Left forelimb (tissue), 1 donor: ENCODE data around the gene DNAJB6.

Experiments
- DNase-seq: peaks from one replicate; pipeline ENCODE4 v3.0.0-alpha.2; 2018; ENCODE audit warnings: low spot score

The DNAJB6 gene

DNA sequence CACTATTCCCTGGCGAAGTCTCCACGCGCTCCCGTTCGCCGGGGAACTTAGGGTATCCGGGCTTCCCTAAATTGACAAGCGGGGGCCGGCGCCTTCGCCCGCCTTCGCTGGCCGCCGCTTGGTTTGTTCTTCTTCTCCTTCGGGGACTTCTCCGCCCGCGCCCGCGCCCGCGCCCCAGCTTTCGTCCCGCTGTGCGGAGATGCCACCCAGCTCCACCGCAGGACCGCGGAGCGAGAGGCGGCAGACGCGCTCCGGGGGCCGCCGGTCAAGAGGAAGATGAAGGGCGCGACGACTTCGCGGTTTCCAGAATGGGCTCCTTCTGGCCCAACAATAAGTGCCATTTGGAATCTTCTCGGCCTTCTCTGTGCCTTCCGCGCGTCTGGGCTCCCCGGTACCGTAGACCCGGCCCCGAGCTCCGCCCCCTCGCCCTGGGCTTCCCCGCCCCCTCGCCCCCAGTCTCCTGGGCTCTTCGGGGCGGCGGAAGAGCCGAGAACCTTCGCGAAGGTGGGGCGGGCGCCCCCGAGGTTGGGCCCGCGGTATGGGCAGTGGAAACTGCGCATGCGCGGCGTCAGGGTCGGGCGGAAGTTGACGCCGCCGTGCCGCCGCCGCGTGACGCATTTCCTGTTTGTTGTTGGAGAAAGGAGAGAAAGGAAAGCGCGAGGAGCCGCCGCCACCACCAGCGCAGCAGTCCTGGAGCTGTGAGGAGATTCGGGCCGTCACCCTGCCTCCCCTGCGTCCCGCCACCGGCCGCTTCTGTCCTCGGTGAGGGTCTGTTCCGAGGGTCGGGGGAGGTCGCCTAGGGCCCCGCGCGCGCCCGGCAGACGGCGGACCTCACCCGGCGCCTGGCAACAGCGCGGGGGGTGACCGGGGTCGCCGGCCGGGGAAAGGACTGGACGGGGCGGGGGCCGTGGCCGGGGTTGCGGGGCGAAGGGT, at the start of gene DNAJB6:
DNAJB6 (plus strand) TSS at position 622 of the 933 bp plus-strand sequence. CDS start 21,569 bp downstream, outside the sequence.
- peak; percentile 99 for DNase-seq

DNA sequence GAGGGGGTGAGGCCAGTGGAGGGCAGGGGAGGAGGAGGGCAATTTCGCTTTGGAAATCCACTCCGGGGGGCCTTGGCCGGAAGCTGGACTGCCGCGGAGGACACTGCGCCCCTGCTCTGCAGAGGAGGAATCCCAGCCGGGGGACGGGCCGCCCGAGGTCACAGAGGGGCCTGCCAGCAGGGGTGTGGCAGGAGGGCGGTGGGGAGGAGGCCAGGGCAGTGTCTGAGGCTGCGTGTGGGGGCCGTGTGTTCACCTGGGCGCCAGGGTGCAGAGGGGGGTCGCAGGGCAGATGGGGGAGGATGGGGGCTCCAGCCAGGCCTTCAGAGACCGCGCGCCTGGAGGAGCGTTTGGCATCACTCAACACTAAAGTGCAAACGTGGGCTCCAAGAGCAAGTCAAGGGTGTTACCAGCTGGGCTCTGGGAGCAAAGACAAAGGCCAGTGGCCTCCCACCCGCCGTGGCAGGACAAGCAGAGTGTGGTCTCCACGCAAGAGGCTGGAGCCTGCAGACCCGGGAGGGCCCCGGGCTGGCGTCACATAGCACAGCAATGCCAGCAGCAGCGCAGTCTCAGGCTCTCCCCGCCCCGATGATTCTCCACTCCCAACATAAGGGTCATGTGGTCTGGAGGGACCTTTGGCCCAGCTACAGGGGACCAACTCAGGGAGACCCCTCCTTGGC, 45.3 kb upstream of the DNAJB6 start:
- DNase-seq, result no peak

DNA sequence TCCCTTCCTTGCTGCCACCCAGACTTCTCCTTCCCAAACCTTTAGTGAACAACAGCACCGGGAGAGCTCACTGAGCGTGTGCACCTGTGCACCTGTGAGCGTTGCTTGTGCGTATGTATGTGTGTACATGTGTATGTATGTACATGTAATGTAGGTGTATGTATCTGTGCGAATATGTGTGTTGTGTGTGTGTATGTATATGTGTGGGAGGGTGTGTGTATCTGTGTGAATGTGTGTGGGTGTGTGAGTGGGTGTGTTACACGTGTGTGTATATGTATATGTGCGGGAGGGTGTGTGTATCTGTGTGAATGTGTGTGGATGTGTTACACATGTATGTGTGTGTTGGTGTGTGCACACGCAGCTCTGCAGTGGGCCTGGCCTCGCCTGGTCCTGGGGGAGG, 44.5 kb upstream of the DNAJB6 start:
- DNase-seq, result no peak

DNA sequence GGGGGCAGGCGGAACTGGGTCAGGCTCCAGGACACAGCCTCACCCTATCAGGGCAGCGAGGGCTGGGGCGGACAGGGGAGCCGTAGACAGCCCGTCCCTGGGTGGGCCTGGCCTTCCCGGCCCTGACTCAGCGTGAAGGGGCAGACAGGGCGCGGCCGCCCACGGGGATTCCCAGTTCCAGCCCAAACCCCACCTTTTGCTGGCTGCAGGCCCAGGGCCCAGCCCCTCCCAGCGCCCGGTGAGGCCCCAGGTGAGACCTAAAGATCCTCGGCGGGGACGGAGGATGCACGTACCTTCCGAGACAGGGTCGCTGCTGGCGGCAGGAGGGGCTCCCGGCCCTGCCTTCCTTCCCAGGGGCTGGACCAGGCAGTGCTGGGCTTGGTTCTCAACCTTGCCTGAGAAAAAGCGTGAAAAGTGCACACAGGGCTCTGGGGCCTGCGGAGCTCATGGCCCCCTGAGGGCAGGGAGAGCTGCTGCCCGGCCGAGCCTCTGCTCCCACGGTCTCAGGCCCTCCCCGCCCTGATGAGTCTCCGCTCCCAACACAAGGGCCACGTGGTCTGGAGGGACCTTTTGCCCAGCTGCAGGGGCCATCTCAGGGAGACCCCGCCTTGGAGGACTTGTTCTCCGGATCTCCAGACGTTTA, 43.9 kb upstream of the DNAJB6 start:
- no peak for DNase-seq

DNA sequence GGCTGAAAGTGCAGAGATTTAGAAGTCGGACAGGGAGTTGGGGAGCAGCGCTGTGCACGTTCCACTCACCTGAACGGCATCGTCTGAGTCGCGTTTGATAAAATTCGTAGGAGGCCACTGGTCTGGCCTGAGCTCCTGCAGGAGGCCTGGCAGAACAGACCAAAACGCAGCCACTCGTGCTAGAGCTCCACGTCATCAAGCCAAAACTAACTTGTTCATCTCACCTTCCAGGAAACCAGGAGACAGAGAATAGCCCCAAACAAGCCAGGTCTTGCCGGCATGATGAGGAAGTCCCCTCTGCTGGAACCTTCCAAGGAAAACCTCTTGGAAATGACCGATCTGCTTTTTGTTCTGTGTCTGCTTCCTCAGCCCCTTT, 43.4 kb upstream of the DNAJB6 start:
- DNase-seq, result no peak

DNA sequence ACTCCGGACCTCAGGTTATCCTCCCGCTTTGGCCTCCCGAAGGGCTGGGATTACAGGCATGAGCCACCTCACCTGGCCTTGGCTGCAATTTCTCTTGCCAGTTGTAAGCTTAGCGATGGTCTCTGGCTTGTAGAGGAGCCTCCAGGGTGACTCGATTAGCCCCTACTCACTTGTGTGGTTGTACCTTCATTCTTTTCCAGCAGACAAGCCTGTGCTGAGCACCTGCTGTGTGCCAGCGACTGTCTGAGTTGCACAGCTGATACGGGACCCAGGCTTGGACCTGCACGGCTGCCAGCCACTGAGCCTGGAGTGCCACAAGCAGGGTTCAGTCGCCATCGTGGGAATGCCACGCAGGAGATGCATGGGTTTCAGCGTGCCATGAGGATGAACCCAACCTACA, 42.0 kb upstream of the DNAJB6 start:
- no peak for DNase-seq

DNA sequence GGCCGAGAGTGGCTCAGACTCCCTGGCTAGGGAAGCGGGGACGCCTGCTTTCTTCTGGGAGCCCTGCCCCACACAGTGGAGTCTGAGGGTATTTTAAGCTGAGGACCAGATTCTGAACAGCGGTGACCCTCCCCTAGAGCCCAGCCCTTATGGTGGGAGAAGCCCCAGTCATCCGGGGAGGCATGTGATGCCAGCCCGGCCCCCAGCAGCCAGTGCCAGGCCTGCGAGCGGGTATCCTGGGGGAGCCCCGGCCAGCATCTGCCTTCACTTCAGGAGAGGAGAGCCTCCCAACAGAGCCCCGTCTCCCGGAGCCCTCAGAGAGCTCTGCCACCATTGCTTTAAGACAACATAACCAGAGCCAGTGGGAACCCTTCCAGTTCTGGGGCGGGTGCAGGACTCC, 41.5 kb upstream of the DNAJB6 start:
- DNase-seq, result no peak

DNA sequence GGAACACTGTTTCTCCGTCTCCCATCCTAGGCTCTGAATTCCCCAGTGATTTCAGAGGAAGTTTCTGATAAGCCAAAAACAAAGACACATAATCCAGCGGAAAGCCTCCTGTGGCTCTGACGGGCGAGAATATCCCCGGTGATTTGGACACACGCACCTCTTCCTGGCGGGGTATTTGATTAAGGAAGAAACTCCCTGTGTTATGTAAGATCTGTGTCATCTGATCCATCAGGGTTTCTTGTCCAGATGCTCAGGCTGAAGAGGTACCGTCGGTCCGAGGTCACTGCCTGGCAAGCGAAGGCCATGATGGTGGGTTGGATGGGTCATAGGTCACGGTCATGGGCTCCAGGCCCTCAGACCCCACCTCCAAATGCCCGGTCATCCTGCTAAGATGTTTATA, 39.6 kb upstream of the DNAJB6 start:
- no peak for DNase-seq

DNA sequence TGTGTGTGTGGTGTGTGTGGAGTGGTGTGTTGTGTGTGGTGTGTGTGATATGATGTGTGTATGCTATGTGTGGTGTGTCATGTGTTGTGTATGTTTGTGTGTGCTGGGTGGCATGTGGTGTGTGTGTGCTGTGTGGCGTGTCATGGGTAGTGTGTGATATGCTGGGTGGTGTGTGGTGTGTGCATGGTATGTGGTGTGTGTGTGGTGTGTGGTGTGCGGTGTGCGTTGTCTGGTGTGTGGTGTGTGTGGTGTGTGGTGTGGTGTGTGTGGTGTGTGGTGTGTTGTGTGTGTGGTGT, 37.5 kb upstream of the DNAJB6 start:
- no peak for DNase-seq

DNA sequence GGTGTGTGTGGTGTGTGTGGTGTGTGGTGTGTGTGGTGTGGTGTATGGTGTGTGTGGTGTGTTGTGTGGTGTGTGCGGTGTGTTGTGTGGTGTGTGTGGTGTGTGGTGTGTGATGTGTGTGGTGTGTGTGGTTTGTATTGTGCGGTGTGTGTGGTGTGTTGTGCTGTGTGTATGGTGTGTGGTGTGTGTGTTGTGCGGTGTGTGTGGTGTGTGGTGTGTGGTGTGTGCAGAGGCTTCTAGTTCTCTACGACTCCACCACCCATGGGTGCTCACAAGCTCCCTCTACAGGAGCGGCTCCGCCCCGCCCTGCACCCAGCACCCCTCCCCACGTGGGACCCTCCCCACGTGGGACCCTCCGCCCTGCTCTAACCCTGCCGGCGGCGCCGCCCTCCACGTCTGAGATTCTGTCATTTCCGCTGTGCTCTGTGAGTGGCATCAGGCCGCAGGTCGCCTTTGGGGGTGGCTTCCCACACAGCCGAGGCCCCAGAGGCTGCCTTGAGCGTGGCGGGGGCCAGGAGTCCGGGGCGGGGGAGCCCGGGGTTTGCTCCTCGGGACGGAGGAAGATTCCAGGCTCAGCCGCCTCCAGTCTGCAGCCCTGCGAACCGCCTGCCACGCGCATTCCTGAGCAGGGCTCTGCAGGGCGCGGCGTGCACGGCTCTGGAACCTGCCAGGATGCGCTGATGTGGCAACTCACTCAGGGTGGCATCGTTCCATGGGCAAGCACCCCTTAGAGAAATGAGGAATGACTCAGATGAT, 37.0 kb upstream of the DNAJB6 start:
- DNase-seq, result no peak

DNA sequence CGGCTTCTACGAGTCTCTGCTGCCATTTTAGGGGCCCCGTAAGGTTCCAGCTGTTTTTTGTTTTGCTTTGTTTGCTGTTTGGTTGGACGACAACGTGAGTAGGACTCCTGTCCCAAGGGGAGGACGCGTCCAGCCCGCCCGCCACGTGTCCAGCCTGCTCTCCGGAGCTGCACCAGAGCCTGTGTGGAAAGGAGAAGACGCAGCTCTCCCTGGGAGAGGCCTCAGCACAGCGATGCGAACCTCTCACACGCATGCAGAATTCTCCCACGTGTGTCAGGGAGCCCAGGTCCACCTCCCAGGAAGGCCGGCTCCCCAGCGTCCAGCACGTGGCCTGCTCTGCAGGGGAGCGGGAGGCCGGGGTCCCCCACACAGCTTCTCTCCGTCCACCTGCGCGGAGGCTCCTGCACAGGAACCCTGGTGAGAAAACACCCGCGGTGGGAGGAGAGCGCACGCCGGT, 36.4 kb upstream of the DNAJB6 start:
- DNase-seq, result no peak

DNA sequence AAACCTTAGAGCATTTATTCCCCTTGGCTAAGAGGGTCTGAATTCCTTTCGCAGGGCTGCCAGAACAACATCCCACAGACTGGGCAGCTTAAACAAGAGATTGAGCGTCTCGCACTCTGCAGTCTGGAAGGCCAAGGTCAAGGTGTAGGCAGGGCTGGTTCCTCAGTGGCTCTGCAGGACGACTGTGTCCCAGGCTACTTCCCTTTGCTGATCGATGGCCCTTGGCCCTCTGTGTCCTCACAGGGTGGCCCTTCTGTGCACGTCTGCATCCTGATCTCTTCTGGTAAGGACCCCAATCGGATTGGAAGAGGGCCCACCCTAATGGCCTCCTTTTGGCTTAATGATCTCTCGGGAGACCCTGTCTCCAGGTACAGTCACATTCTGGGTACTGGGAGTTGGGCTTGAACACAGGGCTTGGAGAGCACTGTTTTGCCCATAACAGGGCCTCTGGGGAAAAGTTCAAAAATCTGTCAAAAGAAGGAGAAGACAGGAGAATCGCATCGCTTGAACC, 35.1 kb upstream of the DNAJB6 start:
- DNase-seq, result no peak

DNA sequence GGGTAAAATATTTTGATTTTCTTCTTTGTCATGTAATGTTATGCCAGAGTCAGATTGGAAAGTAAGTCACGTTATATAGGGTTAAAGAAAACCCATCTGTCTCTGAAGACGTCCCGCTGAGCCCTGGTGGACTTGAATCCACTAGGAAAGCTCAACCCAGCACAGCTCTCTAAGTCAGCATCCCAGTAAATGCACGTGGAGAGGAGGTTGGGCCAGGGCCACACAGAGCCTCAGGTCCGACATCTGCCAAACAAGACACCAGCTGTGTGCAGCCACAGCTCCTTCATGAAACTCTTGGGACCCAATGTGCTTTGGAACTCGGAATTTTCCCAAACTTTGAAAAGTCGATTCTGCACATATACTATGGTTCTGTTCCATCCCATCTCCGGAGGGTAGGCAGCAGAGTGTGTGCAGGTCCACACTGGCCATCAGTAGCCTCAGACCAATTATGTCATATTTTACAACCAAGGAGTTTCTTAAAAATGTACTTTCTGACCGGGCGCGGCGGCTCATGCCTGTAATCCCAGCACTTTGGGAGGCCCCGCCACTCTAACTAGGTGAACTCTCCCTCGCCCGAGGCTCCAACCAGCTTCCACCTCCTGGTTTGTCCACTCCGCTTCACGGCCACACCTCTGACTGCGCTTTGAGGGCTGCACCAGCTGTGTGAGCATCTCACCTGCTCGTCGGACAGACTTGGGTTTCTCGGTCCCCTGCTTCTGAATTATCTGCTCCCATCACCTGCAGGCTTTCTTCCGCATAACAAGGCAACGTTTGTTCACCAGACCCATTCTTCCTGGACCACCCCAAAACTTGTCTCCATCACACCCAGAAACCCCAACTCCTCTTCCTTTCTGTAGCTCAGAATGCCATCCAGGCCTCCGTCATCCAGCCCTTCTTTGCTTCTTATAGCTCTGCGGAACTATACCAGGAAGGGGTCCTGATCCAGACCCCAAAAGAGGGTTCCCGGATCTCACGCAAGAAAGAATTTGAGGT, 29.7 kb upstream of the DNAJB6 start:
- DNase-seq, result no peak

DNA sequence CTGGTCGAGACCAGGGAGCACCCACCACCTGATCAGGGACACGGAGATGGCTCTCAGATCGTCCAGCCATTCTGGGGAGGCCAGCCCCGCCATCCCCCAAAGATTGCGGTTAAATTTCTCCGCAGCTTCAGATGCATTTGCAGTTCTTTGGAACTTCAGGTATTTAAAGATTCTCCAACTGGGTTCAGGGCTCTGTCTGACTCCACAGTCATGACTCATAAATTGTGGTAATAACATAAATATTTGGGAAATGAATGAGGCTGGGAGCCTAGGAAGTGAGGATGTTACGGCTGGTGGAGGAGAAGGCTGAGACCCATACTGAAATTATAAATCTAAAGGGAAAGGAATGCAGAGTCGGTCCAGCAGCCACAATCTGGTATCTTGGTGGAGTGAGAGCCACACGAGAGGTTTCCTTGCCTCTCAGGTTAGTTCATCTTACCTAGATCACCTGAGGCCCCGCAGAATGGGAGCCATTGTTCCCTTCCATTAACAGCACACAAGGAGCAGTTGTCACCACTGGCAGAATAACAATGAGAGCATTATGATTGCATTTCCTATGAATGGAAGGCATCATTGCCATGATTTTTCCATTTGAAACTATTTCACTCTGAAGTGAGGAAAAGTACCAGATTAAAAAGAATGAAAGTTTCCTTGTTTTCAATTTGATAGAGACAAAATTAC, 26.7 kb upstream of the DNAJB6 start:
- no peak for DNase-seq

DNA sequence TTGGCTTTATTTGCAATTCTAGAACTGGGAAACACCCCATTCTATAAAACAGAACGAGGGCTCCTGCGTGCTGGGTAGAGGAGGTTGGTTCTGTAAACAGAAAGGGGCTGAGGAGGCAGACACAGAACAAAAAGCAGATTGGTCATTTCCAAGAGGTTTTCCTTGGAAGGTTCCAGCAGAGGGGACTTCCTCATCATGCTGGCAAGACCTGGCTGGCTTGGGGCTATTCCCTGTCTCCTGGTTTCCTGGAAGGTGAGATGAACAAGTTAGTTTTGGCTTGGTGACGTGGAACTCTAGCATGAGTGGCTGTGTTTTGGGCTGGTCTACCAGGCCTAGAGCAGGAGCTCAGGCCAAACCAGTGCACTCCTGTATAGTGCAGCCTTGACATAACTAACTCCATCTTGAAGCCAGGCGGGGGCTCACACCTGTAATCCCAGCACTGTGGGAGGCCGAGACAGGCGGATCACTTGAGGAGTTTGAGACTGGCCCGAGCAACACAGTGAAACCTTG, 26.1 kb upstream of the DNAJB6 start:
- DNase-seq, result no peak

DNA sequence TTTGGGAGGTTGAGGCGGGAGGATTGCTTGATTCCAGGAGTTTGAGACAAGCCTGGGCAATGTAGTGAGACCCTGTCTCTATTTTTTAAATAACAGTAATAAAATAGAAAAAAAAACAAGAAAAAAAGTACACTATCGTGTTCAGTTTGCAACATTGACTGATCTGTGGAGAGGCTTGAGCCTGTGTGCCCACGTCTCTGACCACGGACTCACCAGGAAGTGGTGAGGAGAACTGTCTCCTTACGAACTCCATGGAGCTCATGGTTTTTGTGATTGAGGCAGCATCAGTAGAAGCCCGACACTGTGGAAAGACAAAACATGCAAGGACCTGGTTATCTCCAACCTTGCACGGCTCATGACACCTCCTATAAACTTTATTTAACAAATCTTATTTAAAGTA, 23.9 kb upstream of the DNAJB6 start:
- no peak for DNase-seq

DNA sequence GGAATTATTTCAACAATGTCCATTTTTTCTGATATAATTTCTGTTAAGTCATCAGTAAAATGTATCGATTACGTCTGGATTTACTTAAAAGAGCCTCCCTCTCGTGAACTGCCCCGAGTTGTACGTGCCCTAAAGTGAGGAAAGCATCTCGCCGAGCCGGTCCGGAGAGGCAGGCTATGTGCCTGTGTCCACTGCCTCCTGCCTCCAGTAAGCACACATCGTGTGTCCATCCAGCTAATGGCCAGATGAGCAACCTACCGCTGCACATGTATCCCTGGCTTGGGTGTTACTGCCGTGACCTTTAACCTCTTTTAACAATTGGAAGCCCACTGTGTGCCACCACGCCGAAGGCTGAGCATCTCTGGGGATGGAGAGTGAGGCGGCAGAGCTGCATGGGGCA, 23.2 kb upstream of the DNAJB6 start:
- DNase-seq, result no peak

DNA sequence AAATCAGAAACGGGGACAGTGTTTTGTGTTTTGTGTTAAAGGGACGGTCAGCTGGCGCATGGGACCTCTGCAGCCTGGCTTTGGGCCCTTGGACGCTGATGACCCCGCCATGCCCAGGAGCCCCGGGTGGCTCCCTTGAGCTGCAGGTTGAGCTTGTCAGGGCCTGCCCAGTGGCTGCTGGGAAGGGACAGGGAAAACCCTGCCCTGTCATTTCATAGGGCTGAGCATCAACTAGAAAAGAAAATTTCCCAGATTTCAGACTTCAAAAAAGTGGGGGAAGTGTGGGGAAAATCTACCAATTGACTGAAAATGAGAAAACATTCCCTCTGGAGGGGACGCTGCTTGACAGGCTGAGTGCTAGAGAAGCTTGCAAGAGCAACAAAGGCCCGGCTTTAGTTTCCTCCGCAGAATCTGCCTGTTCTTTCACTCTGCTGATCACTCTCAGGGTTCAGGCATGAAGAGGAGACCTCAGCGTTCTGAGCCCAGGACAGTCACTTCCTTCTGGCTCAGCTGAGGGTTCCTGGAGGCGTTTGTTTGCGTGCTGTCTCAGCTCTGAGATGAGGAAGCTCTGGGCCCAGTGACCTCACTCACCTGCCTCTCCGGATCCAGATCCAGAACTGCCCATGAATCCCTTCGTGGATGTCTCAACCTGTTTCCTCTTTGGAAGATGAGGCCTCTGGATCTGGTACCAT, 18.6 kb upstream of the DNAJB6 start:
- no peak for DNase-seq

DNA sequence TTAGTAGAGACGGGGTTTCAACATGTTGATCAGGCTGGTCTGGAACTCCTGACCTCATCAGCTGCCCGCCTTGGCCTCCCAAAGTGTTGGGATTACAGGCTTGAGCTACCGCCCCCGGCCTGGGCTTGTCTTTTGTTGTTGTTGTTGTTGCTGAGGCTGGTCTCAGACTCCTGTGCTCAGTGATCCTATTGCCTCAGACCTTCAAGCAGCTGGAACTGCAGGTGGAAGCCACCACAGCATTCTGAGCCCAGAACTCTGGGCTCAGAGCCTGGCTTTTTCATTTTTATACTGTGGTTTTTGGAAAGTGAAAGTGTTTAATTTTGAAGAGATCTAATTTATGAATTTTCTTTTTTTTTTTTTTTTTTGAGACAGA, 16.2 kb upstream of the DNAJB6 start:
- no peak for DNase-seq

DNA sequence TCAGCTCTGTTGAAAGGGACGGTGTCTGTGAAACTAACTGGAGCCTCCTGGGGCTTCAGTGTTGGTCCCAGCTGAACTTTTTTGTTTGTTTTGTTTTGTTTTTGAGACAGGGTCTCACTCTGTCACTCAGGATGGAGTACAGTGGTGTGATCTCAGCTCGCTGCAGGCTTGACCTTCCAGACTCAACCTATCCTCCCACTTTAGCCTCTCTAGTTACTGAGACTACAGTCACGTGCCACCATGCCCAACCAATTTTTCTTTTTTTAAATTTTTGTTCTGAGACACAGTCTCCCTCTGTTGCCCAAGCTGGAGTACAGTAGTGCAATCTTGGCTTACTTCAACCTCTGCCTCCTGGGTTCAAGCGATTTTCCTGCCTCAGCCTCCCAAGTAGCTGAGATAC, 13.4 kb upstream of the DNAJB6 start:
- no peak for DNase-seq
